Aortic smooth muscle cell (primary cell): ENCODE data around the gene TRPC5OS. TPM values are rescaled to one million over a fixed set of nuclear protein-coding genes. Genes with fewer than 3 reads are reported as not detected.

Source experiments
- total RNA-seq: library from RNA; depleted of rRNA; stranded (reverse); fragments of >200 nt; gene quantifications from 2 replicates; pipeline ENCODE4 v1.2.3, GENCODE V29; 2014

The TRPC5OS gene
- total RNA-seq: not detected in 2 replicates

GRCh38 chrX:111875881-111876280 is at the start of gene TRPC5OS:
Gene TRPC5OS, plus strand, starts transcription at chrX:111876181. Its CDS starts 25,669 bp downstream, at chrX:111901850.

Other genes with a start within 250 kb of the TRPC5OS start
- 36.6 and 46.7 TPM in 2 replicates for gene ALG13, start 195.0 kb upstream of the TRPC5OS start, total RNA-seq
- not detected in 2 replicates for gene TRPC5, start 206.6 kb downstream of the TRPC5OS start, total RNA-seq
- gene RTL4, start 206.8 kb downstream of the TRPC5OS start, total RNA-seq: not detected in 2 replicates